NCI-H2107 treated with DMSO at 0.1 percent for 48 hours (cell line): ENCODE data around the gene DNER.
"Not testable (repeated sequence)": the region's sequence is repeated elsewhere in the genome, so short reads cannot be mapped to it uniquely, and the experiment has no call there.

Source experiments
- DNase-seq: peaks from one replicate; lab custom pipeline; 2025; ENCODE audit not compliant: unreplicated experiment; lab: John Stamatoyannopoulos, UW

Gene DNER, protein sequence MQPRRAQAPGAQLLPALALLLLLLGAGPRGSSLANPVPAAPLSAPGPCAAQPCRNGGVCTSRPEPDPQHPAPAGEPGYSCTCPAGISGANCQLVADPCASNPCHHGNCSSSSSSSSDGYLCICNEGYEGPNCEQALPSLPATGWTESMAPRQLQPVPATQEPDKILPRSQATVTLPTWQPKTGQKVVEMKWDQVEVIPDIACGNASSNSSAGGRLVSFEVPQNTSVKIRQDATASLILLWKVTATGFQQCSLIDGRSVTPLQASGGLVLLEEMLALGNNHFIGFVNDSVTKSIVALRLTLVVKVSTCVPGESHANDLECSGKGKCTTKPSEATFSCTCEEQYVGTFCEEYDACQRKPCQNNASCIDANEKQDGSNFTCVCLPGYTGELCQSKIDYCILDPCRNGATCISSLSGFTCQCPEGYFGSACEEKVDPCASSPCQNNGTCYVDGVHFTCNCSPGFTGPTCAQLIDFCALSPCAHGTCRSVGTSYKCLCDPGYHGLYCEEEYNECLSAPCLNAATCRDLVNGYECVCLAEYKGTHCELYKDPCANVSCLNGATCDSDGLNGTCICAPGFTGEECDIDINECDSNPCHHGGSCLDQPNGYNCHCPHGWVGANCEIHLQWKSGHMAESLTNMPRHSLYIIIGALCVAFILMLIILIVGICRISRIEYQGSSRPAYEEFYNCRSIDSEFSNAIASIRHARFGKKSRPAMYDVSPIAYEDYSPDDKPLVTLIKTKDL

DNA sequence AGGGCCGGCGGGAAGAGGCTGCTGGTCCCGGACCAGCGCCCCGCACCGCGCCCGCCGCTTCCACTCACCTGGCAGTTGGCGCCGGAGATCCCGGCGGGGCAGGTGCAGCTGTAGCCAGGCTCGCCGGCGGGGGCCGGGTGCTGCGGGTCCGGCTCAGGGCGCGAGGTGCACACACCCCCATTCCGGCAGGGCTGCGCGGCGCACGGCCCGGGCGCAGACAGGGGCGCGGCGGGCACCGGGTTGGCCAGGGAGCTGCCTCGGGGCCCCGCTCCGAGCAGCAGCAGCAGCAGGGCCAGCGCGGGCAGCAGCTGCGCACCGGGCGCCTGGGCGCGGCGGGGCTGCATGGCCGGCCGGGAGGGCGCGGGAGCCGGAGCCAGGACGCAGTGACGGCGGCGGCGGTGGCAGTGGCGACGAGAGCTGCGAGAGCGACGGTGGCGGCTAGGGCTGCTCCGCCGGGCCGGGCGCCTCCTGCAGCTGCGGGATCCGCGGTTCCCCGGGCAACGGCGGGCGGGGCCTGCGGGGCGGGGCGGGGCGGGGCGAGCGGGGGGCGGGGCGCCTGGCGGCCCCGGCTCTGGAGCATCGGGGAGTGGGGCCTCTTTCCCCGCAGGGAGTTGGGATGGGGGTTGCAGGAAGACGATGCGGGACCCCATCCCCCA is at the start of gene DNER:
TSS of gene DNER (minus strand) at position 476 of the 656 bp plus-strand sequence. CDS start at position 344, 132 bp downstream.
- peak; percentile 4 for DNase-seq

DNA sequence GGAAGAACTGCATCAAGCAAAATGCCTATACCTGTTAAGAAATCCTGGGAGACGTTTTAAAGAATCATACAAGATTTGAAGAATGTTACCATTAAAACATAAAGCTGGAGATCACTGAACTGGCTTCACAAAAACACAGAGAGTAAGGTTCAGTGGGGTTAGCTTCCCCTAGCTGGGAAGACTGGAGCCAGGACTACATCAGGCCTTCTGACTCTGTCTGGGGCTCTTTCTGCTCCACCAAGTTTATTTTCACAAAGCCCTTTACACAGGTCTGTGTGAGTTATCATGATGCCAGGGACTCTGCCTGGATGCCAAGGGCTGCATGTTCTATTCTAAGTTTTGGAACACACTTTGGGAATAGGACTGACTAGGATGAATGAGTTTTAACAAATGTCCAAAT is 47.3 kb upstream of the DNER start:
- no peak for DNase-seq

DNA sequence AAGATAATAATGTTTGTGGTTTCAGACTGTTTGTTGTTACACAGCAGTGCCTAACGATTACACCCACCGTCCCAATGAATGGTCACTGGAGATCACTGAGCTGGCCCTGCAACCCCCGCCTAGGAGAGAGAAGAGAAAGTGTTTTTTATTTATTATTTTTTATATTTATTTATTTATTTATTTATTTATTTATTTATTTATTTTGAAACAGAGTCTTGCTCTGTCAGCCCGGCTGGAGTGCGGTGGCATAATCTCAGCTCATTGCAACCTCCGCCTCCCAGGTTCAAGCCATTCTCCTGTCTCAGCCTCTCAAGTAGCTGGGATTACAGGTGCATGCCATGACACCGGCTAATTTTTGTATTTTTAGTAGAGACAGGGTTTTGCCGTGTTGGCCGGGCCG is 43.1 kb upstream of the DNER start:
- not testable (repeated sequence) for DNase-seq

DNA sequence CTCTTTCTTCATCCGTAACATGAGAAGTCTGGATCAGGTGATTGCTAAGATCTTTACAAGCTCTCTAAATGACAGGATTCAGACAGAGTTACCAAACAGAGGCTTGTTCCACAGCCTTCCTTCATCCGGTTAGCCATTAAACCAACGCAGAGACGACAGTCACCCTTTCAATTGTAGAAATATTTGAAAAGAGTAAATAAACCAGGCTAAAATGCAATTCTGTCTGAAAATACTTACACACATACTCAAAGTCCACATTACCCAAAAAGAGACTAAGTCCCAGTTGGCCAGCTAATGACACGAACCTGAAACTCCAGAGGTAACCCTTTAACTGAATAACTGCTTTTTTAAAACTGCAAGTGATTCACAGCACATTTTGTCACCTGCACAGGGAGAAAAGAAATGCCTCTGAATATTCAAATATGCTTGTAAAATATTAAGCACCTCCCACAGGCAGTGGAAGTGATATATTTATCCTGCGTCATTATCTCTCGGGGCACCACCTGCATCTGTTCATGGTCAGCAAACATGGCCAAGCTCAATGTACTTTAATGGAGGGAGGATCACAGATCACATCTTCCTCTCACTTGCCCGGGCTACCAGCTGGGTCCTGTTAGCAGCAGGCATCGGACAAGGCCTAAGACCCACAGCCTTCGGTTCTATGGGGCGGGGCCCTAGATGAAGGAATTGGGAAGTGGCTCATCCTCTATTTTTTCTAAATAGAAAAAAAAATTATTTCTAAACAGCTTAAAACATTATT is 38.8 kb upstream of the DNER start:
- no peak for DNase-seq

DNA sequence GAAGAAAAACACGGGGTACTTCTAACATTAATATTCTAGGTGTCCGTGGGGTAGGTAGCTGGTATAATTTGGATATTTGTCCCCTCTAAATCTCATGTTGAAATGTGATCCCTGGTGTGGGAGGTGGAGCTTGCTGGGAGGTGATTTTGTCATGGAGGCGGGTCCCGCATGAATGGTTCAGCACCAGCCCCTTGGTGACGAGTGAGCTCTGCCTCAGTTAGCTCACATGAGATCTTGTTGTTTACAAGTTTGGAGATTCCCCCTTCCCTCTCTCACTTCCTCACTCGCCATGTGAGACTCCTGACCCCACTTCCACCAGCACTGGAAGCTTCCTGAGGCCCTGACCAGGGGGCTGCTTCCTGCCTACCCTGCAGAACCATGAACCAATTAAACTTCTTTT is 35.4 kb upstream of the DNER start:
- no peak for DNase-seq

DNA sequence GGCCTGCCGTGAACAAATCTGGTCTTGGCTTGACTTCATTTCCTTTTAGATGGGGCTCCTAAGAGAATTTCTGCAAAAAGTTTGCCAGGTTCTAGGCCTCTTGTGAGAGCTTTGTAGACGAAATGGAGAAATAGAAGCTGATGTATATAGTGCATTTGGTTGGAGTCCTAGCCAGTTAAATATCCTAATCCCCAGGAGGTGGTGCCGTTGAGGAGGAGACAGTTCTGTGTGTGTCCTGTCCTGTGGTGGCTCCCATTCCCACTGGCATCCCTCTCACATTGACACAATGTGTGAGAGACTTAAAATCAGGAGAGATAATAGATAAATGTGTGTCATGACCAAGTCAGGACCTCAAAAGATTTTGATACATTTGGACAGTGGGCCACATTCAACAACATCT is 34.6 kb upstream of the DNER start:
- DNase-seq = no peak

DNA sequence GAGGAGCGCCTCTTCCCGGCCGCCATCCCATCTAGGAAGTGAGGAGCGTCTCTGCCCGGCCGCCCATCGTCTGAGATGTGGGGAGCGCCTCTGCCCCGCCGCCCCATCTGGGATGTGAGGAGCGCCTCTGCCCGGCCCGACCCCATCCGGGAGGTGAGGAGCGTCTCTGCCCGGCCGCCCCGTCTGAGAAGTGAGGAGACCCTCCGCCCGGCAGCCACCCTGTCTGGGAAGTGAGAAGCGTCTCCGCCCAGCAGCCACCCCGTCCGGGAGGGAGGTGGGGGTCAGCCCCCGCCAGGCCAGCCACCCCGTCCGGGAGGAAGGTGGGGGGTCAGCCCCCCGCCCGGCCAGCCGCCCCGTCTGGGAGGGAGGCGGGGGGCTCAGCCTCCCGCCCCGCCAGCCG is 28.3 kb upstream of the DNER start:
- DNase-seq = not testable (repeated sequence)

DNA sequence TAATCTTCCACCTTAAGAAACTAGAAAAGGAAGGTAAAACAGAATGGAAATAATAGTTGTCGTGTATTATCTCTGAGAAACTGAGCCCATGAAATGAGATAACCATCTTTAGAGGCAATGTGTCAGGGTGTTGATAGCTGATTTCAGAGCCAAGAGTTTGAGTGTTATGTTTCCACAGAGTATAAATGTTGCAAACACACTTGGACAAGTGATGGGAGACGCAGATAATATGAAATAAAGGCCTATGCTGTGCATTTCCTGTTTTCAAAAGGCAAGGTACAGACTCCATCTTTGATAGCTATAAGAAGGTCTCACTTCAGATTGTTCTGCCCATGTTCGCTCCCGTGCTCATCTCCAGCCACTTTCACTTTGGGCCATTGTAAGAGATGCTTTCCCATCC is 25.9 kb upstream of the DNER start:
- no peak for DNase-seq

DNA sequence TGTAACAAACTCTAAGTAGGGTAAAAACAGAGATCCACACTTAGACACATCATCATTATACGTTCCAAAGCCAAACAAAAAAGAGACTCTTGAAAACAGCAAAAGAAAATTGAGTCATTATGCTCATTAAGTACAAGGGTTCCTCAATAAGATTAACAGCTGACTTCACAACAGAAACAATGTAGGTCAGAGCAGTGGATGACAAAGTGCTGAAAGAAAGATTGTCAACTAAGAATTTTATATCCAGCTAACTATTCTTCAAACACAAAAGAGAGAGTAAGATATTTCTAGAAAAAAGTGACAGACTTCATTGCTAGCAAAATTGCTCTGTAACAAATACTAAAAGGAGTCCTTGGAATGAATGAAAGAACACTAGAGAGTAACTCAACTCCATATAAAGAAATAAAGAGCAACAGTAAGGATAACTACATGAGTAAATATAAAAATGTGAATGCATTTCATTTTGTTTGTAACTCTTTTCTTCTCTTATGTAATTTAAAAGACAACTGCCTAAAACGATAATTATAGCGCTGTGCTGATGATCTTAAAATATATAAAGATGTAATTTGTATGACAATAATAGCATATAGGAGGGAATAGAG is 23.8 kb upstream of the DNER start:
- DNase-seq = no peak

DNA sequence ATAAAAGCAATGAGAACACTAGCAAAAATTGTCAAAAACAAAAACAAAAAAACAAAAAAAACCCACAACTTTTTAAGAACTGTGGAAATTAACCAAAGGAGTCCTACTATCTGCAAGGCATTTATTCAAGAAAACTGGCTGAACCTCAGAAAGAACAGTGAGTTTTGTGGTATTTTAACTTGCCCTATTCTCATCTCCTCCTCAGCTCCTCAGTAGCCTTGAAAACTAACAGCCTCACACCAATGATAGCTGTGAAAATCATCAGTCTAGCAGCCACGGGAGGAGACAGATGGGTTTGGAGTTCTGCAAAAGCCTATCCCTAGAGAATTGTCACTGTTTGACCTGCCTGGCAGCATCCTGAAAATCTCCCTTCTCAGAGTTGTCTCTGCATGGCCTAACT is 20.1 kb upstream of the DNER start:
- no peak for DNase-seq

DNA sequence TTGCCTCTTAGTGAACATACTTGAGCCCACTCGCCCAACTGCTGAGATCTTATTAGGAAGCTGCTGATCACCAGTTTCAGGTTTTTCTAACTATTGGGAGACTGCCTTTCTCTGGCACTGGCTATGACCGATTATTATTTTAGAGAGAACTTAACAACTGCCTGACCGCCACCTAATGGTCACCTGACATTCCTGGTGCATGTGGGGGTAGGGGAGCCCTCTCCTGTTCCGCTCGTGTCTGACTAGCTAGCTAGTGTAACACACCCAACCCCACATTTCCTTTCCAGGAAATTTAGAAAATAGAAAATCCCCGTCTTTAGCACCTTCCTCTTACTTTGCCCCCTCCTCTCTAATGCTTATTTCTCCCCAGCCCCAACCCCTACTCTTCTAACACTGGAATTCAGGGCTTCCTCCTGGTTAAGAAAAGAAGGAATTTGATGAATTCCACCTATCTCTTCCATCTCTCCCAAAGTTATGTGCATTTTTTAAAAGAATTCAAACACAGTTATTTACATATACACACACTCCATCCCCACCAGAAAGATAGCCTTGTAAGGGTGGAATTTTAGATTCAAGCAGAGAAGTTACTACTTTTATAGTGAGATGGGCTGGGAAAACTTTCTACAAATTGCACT is 19.4 kb upstream of the DNER start:
- DNase-seq = no peak

DNA sequence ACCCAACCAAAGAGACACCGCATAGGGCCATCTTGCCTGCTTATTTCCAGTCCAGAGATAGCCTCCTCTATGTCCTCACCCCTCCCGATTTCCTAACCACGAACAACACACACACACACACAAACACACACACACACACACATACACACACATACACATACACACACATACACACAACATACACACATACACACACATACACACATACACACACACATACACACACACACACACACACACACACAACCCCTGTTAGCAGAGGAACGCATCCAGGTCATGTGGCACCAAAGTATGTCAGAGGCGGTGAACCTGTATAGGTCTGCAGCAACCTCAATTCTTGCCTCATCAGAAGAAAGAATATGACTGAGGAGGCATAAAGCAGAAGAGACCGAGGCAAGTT is 18.5 kb upstream of the DNER start:
- no peak for DNase-seq

DNA sequence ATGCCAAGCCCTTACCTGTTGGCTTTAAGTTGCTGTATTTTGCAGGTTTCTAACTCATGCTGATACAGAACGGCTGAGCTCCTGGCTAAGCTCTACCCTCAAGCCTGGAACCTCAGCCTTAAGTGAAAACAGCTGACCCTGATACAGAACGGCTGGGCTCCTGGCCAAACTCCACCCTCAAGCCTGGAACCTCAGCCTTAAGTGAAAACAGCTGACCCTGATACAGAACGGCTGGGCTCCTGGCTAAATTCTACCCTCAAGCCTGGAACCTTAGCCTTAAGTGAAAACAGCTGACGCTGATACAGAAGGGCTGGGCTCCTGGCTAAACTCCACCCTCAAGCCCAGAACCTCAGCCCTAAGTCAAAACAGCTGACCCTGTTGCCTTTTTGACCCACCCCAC is 17.6 kb upstream of the DNER start:
- DNase-seq = no peak

DNA sequence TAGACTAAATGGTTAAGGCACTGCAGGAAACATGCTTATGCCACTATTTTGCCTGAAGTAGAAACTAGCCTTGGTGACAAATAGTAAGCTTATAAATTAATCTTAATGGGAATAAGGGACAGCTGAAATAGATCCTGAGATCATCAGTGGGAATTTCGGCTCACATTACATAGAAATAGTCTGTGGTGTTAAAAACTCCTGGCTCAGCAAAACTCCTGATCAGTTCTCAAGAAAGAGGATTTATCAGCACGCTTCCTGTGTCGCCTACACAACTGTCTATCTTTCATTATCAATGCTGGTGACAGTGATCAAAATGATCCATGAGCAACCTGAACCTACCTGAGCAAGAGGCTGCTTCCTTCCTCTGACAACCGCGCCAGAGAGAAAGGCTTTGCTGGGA is 17.0 kb upstream of the DNER start:
- no peak for DNase-seq

DNA sequence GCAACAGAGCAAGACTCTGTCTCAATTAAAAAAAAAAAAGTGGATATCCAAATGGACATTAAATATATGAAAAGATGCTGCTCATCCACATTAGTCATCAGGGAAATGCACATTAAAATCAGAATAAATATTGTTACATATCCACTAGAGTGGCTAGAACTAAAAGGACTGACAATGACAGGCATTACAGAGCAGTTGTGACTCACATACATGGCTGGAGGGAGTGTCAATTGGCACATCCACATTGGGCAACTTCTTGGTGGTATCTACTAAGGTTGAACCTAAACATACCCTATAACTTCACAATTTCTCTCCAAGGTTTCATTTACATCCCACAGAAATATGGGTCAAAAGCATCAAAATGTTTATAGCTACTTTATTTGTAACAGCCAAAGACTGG is 14.0 kb upstream of the DNER start:
- no peak for DNase-seq

DNA sequence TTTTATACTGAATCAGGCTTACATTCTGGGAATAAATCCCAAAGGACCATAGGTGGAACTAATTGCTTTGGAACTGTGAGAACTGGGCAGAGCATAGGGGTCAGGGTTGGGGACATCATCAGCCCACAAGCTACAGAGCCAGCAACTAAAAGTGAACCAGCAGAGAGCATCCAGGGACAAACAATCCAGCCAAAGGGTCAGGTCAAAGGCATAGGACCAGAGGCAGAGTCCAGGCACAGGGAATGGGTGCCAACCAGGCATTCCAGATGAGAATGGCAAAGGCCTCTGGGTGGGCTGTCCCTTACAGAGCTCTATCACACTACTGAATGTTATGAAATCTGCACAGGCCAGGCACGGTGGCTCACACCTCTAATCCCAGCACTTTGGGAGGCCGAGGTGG is 12.3 kb upstream of the DNER start:
- DNase-seq = no peak

DNA sequence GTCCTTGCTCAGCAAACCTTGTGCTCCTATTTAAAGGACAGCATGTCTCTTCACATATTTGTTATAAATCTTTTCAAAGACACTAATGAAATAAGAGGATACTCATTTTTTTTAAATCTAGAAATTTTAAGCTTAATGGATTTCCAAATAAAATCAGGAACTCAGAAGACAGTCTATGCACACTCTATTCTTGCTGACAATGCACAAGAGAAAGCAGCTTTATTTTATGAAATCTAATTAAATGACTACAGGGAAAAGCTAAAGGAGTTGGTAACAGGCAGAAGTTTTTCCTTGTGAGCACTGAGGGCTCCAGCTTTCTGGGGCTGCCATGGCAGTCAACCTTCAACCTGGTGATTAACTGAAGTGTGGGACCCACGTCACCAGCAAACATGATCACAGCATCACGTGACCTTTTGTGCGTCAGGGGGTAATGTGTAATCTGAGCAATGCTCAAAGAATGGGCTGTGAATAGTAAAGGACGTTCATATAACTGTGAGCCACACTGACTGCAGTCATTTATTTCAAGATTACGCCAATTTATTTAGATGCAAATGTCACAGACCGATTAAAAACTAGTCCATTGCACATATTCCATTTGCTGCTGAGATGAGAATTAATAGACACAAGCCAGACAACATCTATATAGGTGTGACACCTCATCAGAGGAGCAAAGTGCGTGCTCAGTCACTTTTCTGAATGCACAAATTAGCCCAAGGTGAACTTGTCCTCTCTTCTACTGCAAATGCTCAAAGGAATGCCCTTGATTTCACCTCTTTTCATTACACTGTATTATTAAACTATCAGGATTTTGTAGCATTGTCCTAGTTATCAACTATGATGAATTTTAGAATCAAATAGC is 11.6 kb upstream of the DNER start:
- peak; percentile 55 for DNase-seq

DNA sequence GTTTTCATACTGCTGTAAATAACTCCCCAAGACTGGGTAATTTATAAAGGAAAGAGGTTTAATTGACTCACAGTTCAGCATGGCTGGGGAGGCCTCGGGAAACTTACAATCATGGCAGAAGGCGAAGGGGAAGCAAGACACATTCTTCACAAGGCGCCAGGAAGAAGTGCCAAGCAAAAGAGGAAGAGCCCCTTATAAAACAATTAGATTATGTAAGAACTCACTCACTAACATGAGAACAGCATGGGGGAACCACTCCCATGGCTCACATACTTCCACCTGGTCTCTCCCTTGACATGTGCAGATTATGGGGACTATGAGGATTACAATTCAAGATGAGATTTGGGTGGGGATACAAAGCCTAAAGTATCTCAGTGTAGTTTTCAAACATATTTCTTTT is 8.8 kb upstream of the DNER start:
- not testable (repeated sequence) for DNase-seq

DNA sequence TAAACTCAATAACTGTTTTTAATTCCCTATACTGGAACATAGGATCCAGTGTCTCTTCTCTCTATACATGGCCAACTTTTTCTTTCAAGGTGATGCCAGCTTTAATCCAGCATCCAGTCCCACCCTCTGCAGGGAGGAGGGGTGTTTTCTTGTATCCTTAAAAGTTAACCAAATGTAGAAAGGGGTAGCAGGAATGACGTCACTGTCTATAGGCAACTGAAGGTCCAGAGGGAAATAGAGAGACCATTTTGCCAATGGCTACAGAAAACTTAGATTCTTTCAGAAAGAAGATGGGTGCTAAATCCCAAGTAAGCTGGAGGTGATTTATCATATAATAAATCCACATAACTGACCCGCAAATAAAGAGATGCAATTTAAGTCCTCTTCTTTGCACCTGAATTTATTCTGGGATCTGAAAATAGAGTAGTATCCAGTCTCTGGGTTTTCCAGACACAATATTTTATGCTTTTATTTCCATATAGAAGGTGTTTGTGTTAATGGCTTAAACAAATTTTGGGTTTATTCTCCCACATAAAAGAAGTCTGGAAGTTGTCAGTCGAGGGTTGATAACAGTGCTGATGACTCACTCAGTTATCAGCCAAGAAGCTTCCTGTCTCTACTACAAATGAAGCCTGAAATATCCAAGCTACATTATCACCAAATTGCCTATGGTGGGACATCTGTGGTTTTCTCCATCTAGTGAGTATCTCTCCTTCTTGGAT is 5.7 kb upstream of the DNER start:
- no peak for DNase-seq
